ENCODE data around the gene AUTS2.

Gene AUTS2

GRCh38 chr7:70349031-70349430, 750.8 kb downstream of the AUTS2 start:
- H3K4me3 ChIP-seq (ENCODE audit: low read length), result no peak overlapping the region
- no peak for DNase-seq (ENCODE audit: low read depth)
- no peak for TF ChIP-seq CTCF (conservative IDR thresholded peaks at IDR 0.05; ENCODE audit: low read depth, low read length)

GRCh38 chr7:70349819-70350218, 751.5 kb downstream of the AUTS2 start:
- no peak for TF ChIP-seq CTCF (conservative IDR thresholded peaks at IDR 0.05; ENCODE audit: low read depth, low read length)
- no peak for DNase-seq (ENCODE audit: low read depth)
- no peak overlapping the region for H3K4me3 ChIP-seq (ENCODE audit: low read length)

GRCh38 chr7:70352088-70352487, 753.8 kb downstream of the AUTS2 start:
- TF ChIP-seq CTCF (conservative IDR thresholded peaks at IDR 0.05; ENCODE audit: low read depth, low read length), result no peak
- no peak for DNase-seq (ENCODE audit: low read depth)
- no peak overlapping the region for H3K4me3 ChIP-seq (ENCODE audit: low read length)

- no peak overlapping the region for H3K4me3 ChIP-seq (ENCODE audit: low read length)
- no peak for DNase-seq (ENCODE audit: low read depth)
- TF ChIP-seq CTCF (conservative IDR thresholded peaks at IDR 0.05; ENCODE audit: low read depth, low read length), result no peak
These were observed 754.6 kb downstream of the AUTS2 start for GRCh38 chr7:70352906-70353305.

- TF ChIP-seq CTCF (conservative IDR thresholded peaks at IDR 0.05; ENCODE audit: low read depth, low read length), result no peak
- H3K4me3 ChIP-seq (ENCODE audit: low read length), result no peak overlapping the region
- no peak for DNase-seq (ENCODE audit: low read depth)
These were observed 755.2 kb downstream of the AUTS2 start for GRCh38 chr7:70353330-70353945.

- no peak for TF ChIP-seq CTCF (conservative IDR thresholded peaks at IDR 0.05; ENCODE audit: low read depth, low read length)
- no peak overlapping the region for H3K4me3 ChIP-seq (ENCODE audit: low read length)
- no peak for DNase-seq (ENCODE audit: low read depth)
These were observed 755.7 kb downstream of the AUTS2 start for GRCh38 chr7:70353946-70354335.

GRCh38 chr7:70354409-70355169, 756.3 kb downstream of the AUTS2 start:
- H3K4me3 ChIP-seq (ENCODE audit: low read length), result no peak overlapping the region
- DNase-seq (ENCODE audit: low read depth), result peak; percentile 89
- no peak for TF ChIP-seq CTCF (conservative IDR thresholded peaks at IDR 0.05; ENCODE audit: low read depth, low read length)
